Effector memory CD4-positive, alpha-beta T cell (primary cell): ENCODE data around the gene C15orf61.
A peak's percentile ranks its signal among the peaks of the same experiment; 100 is the strongest.

ENCODE experiments used
- DNase-seq, 3 donors: peaks; one replicate each; pipeline ENCODE4 v3.0.0-alpha.2; 2020
- H3K27ac ChIP-seq: 2 replicates; pipeline ENCODE4 v1.7.0; 2013; ENCODE audit warnings: mild to moderate bottlenecking, low read length, moderate library complexity; ENCODE audit not compliant: insufficient read depth, poor library complexity, severe bottlenecking
- H3K27me3 ChIP-seq: replicated peaks from 2 replicates; pipeline ENCODE4 v1.7.0; 2013; ENCODE audit warnings: mild to moderate bottlenecking, low read length; ENCODE audit not compliant: insufficient read depth, control insufficient read depth, poor library complexity, severe bottlenecking
- H3K36me3 ChIP-seq: 2 replicates; pipeline ENCODE4 v1.7.0; 2013; ENCODE audit warnings: mild to moderate bottlenecking, low read length, moderate library complexity; ENCODE audit not compliant: control insufficient read depth, insufficient read depth
- H3K4me1 ChIP-seq: 2 replicates; pipeline ENCODE4 v1.7.0; 2013; ENCODE audit warnings: low read length, mild to moderate bottlenecking; ENCODE audit not compliant: control insufficient read depth, insufficient read depth, poor library complexity, severe bottlenecking
- H3K4me3 ChIP-seq: 2 replicates; pipeline ENCODE4 v1.7.0; 2013; ENCODE audit warnings: low read length, low read depth, mild to moderate bottlenecking; ENCODE audit not compliant: insufficient read depth, poor library complexity, severe bottlenecking
- H3K9me3 ChIP-seq: 2 replicates; pipeline ENCODE4 v1.7.0; 2013; ENCODE audit warnings: mild to moderate bottlenecking, low read length, moderate library complexity; ENCODE audit not compliant: control insufficient read depth

Gene C15orf61

DNA sequence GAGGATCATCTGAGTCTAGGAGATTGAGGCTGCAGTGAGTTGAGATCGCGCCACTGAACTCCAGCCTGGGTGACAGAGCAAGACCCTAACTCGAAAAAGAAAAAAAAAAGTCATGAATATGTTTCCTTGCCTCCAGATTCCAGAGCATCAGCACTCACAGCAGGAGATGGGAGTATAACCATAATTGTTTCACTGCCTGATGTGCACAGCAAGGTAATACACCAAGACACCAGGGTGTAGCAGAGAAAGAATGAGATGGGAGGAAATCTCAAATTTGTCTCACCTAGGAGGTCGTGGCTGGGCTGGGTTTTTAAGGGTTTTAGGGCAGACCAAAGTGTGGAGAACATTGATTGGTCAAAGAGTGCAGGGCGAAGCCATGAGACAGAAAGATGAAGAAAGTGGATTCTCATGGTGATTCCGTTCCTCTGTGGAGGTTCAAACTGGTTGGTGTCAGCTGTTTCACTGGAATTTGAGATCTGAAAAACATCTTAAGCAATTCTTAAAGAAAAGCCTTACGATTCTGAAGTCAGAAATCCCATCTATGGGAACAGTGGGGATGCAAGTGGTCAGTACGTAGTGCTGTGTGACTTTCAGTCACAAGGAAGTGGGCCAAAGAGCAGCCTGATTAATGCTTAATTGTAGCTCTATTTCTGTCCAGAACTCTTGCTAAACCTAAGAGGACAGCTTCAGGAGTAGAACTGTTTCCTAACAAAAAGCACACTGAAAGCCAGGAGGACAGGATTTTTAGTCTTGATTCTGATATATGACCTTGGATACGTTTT, 7.8 kb upstream of the C15orf61 start:
- Histone ChIP-seq H3K4me3 (no peak overlapping the region), H3K27me3 (no peaks in the 10 kb centered on the region), H3K9me3 (no peaks in the 10 kb centered on the region), H3K27ac (no peak overlapping the region), H3K36me3 (no peaks in the 10 kb centered on the region), H3K4me1 (no peaks in the 10 kb centered on the region)
- no peak for DNase-seq

DNA sequence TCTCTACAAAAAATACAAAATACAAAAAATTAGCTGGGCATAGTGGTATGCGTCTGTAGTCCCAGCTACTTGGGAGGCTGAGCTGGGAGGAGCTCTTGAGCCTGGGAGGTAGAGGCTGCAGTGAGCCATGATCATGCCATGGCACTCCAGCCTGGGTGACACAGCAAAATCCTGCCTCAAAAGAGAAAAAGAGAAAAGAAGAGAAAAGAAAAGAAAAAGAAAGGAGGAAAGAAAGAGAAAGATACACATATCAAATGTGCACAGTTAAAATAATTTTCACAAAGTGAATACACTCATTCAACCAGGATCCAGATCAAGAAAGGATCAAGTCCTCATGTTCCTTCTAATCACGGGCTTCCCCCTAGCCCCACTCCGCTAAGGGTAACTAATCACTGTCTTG, 5.8 kb upstream of the C15orf61 start:
- Histone ChIP-seq H3K9me3 (no peaks in the 10 kb centered on the region), H3K4me1 (no peaks in the 10 kb centered on the region), H3K27ac (no peak overlapping the region), H3K27me3 (no peaks in the 10 kb centered on the region), H3K36me3 (no peaks in the 10 kb centered on the region), H3K4me3 (no peak overlapping the region)
- no peak for DNase-seq

DNA sequence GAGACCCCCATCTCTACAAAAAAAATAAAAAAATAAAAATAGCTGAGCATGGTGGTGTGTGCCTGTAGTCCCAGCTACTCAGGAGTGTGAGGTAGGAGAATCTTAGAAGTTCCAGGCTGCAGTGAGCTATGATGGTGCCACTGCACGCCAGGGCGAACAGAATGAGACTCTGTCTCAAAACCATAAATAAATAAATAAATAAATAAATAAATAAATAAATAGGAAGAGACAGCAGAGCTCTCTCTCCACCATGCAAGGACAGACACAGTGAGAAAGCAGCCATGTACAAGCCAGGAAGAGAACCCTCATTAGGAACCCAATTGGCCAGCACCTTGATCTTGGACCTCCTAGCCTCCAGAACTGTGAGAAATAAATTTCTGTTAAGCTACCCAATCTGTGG, 5.4 kb upstream of the C15orf61 start:
- Histone ChIP-seq H3K36me3 (no peaks in the 10 kb centered on the region), H3K4me1 (peaks cover 1% of the 10 kb centered on the region), H3K27ac (no peak overlapping the region), H3K9me3 (no peaks in the 10 kb centered on the region), H3K4me3 (no peak overlapping the region), H3K27me3 (no peaks in the 10 kb centered on the region)
- DNase-seq, result no peak

DNA sequence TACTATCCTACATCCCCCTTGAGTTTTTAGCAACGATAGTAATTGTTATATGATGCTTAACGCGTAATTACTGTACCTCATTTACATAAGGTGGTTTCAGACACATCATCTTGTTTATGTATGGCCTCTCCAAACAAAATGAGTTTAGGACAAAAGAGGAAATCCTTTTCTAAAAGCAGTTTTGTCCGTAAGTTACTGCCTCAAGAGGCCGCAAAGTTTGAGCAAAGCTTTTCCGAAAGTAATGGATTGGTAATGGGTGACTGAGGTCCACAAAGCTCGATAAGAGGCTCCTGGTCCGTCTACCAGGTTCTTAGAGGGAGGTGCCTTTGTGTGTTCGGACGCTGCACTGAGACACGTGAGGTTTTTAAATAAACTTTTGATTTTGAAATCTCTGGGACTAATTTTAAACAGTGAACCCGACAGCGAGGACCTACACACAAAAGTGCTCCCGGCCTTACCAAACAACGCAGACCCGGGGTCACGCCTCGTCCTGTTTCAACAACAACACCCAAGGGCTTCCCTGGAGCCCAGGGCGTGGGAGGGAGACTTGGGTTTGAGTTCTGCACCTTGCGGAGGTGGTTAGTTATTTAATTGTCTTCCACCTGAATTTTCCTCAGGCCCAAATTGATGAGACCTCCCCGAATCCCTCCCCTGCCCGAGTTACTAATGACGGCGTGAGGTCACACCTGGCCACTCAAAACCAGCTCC, 456 bp upstream of the C15orf61 start:
- H3K9me3 ChIP-seq, result no peaks in the 10 kb centered on the region
- no peak for DNase-seq
- H3K27ac ChIP-seq, result peak overlapping the region; percentile 83
- no peaks in the 10 kb centered on the region for H3K36me3 ChIP-seq
- peak overlapping the region; percentile 56 for H3K4me3 ChIP-seq
- H3K4me1 ChIP-seq, result peaks cover 4% of the 10 kb centered on the region
- no peaks in the 10 kb centered on the region for H3K27me3 ChIP-seq

DNA sequence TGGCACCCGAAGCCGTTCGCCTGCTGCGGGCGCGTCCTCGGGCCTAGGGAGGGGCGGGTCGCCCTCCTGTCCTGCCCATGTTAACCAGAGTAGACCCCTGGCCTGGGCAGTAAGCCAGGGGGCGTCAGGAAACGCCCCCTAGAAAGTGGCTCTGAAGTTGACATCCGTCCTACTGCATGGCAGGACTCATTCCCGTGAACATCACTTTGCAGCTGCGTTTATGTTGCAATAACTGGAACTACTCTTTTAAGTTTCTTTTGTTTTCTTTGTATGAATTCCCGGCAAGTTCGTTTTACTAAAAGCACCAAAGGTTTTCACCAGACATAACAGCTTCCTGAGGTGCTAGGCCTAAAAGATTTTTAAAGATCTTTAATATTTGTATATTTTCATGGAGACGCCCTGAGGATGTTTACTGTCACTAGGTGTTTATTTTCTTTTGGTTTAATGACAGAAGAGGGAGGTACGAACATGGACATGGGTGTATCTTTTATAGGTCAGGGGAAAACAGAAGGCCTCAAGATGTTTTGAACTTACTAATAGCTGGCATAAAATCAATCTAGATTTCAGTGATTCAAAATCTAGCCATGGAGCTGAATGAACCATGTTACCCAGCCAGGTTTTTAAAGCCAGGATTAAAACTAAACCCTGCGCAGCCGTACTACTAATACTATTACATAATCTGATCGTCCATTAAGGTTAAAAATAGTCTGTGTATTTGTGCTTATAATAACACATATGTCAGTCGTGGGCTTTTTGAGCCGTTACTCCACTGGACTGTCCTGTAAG, 1.0 kb downstream of the C15orf61 start:
- Histone ChIP-seq H3K36me3 (no peaks in the 10 kb centered on the region), H3K4me1 (peaks cover 4% of the 10 kb centered on the region), H3K4me3 (peak overlapping the region; percentile 56), H3K9me3 (no peaks in the 10 kb centered on the region), H3K27me3 (no peaks in the 10 kb centered on the region), H3K27ac (peak overlapping the region; percentile 83)
- no peak for DNase-seq

DNA sequence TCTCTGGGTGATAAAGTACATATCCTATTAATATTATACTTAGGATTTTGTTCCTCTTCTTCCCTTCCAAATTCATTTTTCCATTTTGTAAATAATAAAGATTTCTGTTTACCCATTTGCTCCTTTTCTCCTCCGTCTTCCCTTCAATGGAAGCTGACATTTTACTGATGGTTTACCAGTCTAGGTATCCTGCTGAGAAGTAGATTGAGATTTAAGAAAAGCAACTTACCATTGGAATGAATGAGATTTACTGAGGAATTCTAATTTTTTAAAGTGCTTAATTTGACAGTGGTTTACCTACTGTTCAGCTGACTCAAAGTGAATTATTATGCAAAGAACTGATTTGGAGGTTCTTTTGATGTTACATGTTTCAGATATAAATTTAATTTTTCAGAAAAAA, 2.4 kb downstream of the C15orf61 start:
- no peaks in the 10 kb centered on the region for H3K36me3 ChIP-seq
- no peaks in the 10 kb centered on the region for H3K9me3 ChIP-seq
- H3K4me1 ChIP-seq, result peaks cover 4% of the 10 kb centered on the region
- no peak overlapping the region for H3K27ac ChIP-seq
- no peak for DNase-seq
- no peaks in the 10 kb centered on the region for H3K27me3 ChIP-seq
- no peak overlapping the region for H3K4me3 ChIP-seq

DNA sequence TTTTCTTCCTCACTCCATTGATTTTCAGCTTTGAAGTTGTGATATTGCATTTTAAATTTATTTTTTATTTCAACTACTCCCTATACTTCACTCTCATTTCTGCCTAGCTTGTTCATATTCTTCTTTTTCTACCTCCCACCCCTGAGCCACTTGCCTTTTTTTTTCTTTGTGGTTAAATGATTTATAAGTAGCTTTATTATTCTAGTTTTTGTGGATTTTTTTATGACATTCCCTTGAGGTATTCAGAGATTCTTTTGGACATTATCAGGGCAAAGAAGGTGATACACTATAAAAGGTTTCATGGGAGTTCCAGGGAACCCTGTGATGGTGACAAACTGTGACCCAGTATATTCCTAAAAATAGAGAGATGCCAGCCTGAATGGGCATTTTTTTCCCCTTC, 3.3 kb downstream of the C15orf61 start:
- no peaks in the 10 kb centered on the region for H3K27me3 ChIP-seq
- no peak overlapping the region for H3K4me3 ChIP-seq
- no peaks in the 10 kb centered on the region for H3K36me3 ChIP-seq
- DNase-seq, result no peak
- H3K27ac ChIP-seq, result no peak overlapping the region
- peaks cover 4% of the 10 kb centered on the region for H3K4me1 ChIP-seq
- H3K9me3 ChIP-seq, result no peaks in the 10 kb centered on the region

DNA sequence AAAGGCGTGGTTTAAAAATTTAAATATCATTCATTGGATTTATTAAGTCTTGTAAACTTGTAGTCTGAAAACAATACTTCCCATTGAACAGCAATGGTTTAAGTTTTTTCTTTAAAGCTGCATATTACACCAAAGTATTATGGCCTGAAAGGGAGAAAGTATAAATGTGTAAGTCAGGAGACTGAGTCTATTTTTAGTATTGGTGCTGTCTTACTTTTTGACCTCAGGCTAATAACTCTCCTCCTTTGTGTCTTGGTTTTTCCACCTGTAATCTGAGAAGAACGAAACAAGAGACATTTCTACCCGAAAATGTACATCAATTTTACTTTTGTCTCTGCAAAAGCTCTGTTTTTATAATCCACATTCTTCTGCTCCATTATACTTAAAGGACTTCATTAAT, 7.6 kb downstream of the C15orf61 start:
- Histone ChIP-seq H3K9me3 (no peaks in the 10 kb centered on the region), H3K4me1 (no peaks in the 10 kb centered on the region)
- no peak for DNase-seq

DNA sequence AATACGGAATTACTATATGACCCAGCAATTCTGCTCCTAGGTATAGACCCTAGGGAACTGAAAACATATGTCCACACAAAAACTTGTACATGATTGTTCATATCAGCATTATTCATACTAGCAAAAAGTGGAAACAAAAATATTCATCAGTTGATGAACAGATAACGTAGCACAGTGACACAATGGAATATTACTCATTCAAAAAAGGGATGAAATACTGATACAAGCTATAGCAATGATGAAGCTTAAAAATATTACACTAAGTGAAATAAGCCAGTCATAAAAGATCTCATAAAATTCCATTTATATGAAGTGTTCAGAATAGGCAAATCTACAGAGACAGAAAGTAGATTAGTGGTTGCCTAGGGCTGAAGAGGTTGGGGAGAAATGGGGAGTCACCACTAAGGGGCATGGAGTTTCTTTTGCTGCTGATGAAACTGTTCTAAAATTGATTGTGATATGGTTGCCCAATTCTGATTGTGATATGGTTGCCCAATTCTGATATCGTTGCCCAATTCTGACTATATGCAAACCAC, 10.5 kb downstream of the C15orf61 start:
- H3K4me1 ChIP-seq, result no peaks in the 10 kb centered on the region
- no peak for DNase-seq
- no peaks in the 10 kb centered on the region for H3K36me3 ChIP-seq
- no peaks in the 10 kb centered on the region for H3K27me3 ChIP-seq
- no peak overlapping the region for H3K27ac ChIP-seq
- no peak overlapping the region for H3K4me3 ChIP-seq
- no peaks in the 10 kb centered on the region for H3K9me3 ChIP-seq

More for the DNA sequence above, 7.6 kb downstream of the C15orf61 start:
- Histone ChIP-seq H3K27ac (no peak overlapping the region), H3K27me3 (no peaks in the 10 kb centered on the region), H3K4me3 (no peak overlapping the region), H3K36me3 (no peaks in the 10 kb centered on the region)
